ENCODE data around the gene BTNL2.
A peak's percentile ranks its signal among the peaks of the same experiment; 100 is the strongest.
"Not testable (repeated sequence)": the region's sequence is repeated elsewhere in the genome, so short reads cannot be mapped to it uniquely, and the experiment has no call there.

Gene BTNL2, protein sequence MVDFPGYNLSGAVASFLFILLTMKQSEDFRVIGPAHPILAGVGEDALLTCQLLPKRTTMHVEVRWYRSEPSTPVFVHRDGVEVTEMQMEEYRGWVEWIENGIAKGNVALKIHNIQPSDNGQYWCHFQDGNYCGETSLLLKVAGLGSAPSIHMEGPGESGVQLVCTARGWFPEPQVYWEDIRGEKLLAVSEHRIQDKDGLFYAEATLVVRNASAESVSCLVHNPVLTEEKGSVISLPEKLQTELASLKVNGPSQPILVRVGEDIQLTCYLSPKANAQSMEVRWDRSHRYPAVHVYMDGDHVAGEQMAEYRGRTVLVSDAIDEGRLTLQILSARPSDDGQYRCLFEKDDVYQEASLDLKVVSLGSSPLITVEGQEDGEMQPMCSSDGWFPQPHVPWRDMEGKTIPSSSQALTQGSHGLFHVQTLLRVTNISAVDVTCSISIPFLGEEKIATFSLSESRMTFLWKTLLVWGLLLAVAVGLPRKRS

DNA sequence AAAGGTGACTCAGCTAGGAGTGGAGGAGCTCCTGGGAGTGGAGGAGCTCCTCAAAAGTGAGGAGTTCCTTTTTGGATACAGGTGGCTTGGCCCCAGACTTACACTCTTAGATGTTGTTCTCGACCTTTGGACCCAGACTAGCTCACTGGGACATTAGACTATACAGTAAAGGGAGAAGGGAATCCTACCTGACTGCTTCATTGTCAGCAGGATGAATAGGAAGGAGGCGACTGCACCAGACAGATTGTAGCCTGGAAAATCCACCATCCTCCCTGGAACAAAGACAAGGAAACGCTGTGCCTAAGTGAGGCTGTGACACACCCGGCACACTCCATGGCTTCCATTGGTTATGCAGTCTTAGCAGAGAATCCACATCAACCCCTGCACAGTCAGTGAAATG lies at the start of gene BTNL2:
Gene BTNL2, minus strand, starts transcription at position 325 of the 400 bp plus-strand sequence. Its CDS starts 58 bp downstream, at position 267.
- no peak for DNase-seq

DNA sequence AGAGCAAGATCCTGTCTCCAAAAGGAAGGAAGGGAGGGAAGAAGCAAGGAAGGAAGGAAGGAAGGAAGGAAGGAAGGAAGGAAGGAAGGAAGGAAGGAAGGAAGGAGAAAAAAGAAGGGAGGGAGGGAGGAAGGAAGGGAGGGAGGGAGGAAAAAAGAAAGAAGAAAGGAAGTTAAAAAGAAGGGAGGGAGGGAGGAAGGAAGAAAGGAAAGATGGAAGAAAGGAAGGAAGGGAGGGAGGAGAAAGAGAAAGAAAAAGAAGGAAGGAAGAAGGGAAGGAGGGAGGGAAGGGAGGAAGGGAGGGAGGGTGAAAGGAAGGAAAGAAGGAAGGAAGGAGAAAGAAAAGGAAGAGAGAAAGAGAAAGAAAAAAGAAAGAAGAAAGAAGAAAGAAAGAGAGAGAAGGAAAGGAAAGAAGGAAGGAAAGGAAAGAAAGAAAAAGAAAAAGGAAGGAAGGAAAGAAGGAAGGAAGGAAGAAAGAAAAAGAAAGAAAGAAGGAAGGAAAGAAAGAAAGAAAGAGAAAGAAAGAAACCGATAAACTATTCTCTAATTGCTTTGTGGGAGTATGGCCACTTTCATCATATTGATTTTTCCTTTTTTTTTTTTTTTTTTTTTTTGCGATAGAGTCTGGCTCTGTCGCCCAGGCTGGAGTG lies 42.2 kb upstream of the BTNL2 start:
- no peak for DNase-seq

DNA sequence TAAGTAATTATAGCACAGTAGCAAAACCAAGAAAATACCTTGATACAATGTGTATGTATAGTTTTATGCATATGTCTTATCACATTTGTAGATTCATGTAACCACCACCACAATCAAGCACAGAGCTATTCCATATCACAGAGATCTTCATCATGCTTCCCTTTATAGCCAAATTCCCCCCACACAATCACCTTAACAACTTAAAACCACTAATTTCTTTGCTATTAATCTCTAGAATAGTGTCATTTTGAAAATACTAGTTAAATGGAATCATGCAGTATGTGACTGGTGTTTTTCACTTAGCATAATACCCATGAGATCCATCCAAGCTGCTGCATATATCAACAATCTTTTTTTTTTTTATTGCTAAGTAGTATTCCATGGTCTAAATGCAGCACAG lies 41.0 kb upstream of the BTNL2 start:
- DNase-seq = no peak

DNA sequence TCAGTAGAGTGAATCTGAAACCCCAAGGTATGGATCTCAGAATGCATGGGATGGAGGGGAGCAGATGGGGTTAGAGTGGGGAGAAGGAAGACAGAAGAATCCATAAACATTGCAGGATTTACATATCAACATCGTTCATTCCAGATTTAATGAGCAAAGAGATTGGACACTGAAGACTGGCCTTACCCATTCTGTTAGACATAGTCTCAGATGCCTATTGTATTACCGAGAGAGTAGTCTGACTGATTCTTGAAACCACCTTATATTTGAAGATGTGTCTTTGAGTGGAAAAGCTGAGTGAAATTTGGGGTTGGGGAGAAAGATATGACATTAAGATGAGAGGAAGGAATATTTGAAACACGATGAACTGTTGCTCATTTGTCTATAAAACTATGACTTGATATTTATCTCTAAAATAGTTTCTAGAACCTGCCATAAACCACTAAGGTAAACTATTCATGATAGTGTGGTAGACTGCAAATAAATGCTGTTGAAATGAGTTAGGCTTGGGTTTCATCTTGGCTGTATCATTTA lies 38.4 kb upstream of the BTNL2 start:
- DNase-seq = no peak

DNA sequence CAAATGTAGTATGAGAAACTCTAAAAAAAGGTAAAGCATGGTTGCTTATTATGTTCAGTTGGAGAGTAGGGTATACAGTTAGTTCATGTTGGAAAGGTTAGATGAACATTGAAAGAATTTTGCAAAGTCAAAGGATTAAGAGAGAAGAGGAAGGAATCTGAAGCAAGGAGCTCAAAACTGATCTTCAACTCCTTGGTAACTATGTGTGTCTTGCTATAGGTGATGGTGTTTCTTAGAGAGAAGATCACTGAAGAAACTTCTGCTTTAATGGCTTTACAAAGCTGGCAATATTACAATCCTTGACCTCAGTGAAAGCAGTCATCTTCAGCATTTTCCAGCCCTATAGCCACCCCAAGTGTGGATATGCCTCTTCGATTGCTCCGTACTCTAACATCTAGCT lies 37.5 kb upstream of the BTNL2 start:
- DNase-seq = no peak

DNA sequence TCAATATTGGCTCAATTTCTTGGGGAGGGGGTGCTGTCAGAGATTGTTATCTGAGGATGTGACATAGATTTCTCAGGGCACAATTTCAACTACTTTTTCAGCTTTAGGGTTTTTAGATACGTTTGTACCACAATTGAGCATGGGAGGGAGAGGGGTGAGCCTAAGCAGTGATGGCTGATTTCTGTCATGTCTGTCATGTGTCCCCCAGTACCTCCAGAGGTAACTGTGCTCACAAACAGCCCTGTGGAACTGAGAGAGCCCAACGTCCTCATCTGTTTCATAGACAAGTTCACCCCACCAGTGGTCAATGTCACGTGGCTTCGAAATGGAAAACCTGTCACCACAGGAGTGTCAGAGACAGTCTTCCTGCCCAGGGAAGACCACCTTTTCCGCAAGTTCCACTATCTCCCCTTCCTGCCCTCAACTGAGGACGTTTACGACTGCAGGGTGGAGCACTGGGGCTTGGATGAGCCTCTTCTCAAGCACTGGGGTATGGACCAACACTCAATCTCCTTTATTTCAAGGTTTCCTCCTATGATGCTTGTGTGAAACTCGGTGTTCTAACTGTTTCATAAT lies 36.1 kb upstream of the BTNL2 start:
- no peak for DNase-seq

DNA sequence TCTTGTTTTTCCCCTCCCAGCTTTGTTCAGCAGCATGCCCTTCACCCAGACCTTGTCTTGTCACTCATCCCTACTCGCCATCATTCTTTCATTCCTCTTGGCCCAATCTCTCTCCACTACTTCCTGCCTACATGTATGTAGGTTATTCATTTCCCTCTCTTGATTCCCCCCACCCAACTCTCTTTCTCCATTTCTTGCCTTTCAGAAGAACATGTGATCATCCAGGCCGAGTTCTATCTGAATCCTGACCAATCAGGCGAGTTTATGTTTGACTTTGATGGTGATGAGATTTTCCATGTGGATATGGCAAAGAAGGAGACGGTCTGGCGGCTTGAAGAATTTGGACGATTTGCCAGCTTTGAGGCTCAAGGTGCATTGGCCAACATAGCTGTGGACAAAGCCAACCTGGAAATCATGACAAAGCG lies 35.3 kb upstream of the BTNL2 start:
- DNase-seq = no peak

DNA sequence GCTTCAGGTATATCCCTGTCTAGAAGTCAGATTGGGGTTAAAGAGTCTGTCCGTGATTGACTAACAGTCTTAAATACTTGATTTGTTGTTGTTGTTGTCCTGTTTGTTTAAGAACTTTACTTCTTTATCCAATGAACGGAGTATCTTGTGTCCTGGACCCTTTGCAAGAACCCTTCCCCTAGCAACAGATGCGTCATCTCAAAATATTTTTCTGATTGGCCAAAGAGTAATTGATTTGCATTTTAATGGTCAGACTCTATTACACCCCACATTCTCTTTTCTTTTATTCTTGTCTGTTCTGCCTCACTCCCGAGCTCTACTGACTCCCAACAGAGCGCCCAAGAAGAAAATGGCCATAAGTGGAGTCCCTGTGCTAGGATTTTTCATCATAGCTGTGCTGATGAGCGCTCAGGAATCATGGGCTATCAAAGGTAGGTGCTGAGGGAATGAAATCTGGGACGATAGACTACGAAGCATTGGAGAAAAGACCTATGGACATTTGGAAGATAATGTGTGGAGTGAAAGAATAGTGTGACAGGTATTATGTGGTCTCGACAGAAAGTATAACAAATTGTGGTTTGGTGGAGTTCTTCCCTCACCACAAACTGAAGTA lies 32.7 kb upstream of the BTNL2 start, which contains the start of gene HLA-DRA:
Gene HLA-DRA, plus strand, starts transcription at position 286 of the 613 bp plus-strand sequence. Its CDS starts 64 bp downstream, at position 350.
- no peak for DNase-seq

DNA sequence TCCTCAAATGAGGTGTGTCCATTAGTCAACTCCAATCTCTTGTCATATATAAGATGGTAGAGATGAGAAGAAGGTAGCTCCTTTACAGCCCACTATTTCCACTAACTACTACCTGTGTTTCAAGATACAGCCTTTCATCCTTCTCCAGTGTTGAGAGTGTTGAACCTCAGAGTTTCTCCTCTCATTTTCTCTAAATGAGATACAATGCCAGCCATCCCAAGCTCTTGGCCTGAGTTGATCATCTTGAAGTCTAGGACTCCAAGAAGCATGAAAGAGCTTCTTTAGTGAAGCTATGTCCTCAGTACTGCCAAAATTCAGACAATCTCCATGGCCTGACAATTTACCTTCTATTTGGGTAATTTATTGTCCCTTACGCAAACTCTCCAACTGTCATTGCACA lies 32.2 kb upstream of the BTNL2 start:
- no peak for DNase-seq

DNA sequence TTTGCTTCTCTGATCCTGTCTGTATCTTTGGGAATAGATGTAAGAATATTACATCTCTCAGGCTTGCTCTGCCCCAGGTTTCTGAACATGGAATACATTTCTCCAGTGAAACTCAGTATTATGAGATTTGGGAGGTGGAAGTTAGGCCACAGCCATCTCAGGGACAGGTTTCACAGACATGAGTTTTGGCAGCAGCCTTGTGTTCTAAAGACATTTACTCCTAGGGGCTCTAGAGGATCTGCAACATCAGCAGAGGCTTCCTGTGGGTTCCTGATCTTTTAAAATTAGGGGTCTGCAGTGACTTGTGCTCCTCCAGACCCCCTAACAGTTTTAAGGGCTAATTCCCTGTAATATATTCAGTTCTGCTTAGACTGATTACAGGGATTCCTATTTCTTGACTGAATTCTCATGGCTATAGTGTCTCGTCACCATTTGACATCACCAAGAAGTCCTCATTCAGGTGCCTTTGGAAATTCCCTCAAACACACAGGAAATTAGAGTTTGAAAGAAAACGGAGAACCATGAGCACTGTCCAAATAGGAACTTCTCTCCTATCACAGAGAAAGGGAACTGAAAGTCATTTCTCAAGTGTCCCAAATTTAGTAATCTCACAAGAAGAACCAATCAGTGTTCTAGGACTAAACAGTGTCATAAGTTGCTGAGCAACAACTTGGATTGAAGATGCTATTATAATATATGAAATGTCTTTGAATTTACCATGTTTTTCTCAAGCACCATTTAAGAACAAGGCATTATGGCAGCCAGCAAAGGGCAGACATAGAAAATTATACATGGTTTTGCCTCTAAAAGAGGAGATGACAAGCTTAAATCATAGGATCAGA lies 30.2 kb upstream of the BTNL2 start:
- no peak for DNase-seq

DNA sequence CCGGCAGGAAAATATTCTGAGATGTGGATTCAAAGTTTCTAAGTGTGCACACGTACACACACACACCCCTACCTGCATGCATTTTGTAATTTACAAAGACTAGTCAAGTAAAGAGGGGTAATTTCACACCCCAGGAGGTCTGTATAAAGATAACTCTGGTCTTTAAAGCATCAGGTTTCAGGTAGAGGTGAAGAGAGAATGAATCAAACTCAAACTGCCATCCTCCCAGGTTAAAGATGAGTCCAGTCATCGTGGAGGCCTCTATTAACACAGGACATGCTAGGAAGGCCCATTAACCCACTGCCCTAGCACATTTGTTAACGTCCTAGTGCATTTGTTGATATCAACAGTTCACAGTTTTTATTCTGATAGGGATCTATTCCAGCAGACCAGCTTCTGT lies 29.2 kb upstream of the BTNL2 start:
- no peak for DNase-seq

DNA sequence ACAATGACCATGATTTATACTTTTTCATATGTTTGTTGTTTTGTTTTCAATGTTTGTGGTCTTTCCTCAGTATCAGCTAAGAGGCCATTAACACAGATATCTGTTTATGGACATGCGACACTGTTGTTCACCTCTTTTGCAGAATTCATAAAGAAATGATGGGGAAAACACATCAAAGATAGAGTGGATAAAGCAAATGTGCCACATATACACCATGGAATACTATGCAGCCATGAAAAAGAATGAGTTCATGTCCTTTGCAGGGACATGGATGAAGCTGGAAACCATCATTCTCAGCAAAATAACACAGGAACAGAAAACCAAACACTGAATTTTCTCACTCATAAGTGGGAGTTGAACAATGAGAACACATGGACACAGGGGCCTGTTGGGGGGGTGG lies 27.0 kb upstream of the BTNL2 start:
- not testable (repeated sequence) for DNase-seq

DNA sequence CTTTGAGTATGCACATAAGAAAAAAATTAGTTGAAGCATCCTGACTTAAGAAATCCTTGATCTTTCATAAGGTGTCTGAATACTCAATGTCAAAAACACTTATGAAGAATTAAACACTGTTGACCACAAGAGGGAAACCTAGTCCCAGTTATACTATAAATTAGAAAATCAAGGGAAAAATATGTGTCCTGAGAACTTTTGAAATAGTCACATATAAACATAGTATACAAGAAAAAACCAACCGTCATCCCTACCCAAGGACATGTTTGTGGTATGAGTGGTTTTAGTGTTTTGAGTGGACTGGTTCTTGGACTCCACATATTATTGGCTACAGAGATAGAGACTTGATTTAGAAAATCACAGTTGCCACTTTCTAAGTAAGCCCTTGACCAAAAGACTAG lies 25.1 kb upstream of the BTNL2 start:
- DNase-seq = no peak

DNA sequence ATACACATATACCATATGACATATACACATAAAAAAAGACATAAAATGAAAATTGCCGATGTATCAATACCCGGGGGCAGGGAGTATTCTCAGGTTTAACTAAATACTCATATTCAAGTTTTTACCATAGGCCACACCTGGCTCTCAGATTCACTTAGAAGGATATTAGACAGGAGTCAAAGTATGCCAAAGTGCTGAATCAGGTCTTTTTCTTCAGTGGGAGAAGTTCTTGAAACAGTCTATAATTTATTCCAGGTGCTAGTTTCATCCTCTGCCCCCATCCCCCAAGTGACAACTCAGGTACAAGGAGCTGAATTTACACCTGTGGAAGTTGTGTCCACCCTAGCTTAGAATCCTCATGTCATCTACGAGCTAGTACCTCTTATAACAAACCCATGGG lies 24.2 kb upstream of the BTNL2 start:
- no peak for DNase-seq

DNA sequence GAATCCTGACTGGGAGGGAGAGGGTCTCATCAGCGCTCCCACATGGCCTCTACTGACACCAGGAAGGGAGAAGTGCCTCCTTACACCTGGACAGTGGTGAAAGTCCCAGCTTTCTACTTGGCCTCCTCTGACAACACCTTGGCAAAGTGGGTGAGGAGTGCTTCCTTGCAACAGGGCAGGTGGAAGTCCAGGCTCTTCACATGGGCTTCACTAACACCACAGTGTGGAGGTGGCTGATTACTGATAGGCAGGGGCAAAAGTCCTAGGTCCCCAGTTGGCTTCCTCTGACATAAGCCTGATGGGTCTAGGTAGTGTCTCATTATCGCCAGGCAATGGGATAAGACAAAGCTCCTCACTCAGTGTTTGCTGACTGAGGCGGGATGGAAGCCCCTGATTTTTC lies 23.2 kb upstream of the BTNL2 start:
- no peak for DNase-seq

DNA sequence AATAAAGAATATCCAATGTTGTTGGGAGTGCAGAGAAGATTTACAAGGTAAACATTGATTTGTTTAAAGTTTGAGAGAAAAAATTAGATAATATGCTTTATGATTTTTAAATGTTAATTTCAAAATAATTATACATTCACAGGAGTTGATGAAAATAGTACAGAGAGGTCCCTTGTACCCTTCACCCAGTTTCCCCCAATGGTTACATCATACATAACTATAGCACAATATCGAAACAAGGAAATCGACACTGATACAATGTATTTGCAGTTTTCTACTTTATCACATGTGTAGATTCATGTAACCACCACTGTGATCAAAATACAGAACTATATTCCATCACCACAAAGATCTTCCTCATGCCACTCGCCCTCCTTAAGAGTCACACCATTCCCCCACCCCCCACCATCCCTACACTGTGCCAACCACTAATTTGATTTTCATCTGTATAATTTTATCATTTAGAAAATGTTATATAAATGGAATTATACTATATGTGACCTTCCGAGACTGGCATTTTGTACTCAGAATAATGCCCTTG lies 21.0 kb upstream of the BTNL2 start:
- no peak for DNase-seq

DNA sequence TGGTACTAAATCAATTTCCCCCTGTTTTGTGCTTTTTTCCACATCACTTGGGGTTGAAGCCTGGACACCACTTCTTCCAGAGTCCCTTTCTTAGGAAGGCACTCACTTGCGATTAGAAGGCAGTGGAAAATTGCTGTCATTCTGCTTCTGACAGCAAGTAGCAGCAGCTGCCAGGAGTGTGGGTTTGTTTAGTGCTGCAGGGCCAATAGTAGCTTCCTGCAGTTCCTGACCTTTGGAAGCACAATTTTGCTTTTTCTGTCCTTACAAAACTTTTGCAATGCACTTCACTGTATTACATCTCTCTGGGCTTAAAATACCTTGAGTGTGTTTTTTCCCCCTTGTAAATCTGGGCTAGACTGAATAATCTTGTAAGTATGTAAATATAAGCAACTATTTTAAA lies 20.2 kb upstream of the BTNL2 start:
- no peak for DNase-seq

DNA sequence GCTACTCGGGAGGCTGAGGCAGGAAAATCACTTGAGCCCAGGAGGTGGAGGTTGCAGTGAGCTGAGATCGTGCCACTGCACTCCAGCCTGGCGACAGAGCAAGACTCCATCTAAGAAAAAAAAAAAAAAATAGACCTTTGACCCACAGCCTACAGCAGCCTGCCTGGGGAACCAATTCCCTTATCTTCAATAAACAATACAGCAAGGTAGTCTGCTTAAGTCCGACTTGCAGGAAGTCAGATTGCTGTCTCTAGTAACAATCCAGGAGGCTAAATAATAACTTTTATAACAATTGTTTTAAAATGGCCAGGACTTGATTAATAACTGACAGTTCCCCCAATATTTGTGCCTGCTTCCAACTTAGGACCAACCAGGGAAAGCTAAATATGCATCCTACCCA lies 19.4 kb upstream of the BTNL2 start:
- DNase-seq = no peak

DNA sequence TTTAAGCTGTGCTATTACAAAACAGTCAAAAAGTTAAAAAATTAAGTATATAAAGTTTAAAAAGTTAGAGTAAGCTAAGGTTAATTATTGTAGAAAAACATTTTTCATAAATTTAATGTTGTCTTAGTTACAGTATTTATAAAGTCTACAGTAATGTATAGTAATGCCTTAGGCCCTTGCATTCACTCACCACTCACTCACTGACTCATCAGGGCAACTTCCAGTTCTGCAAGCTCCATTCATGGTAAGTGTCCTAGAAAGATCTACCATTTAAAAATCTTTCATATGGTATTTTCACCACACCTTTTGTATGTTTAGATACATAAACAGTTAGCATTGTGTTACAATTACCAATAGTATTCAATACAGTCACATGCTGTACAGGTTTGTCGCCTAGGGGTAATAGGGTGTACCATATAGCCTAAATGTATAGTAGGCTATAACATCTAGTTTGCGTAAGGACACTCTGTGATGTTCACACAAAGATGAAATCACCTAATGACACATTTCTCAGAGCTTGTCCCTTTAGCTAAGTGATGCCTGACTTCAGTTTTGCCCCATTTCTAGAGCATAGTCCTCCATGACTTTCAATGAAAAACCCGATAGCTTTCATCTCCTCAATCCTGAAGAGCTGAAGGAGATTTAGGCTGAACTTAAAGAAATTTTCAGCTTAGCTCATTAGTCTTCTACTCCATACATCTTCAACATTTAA lies 17.8 kb upstream of the BTNL2 start:
- DNase-seq = no peak

DNA sequence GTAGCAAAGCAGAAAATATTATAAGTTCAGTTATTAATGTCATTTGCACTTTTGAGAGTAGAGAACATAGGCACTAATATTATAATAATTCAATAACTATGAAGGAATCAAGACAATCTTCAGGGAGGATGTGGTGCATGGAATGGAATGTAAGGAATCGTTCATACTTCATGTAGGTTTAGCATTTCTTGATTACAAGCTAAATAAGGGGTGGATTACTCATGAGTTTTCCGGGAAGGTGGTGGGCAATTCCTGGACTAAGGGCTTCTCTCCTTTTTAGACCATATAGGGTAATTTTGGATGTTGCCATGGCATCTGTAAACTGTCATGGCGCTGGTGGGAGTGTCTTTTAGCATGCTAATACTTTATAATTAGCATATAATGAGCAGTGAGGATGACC lies 9.1 kb upstream of the BTNL2 start:
- no peak for DNase-seq

DNA sequence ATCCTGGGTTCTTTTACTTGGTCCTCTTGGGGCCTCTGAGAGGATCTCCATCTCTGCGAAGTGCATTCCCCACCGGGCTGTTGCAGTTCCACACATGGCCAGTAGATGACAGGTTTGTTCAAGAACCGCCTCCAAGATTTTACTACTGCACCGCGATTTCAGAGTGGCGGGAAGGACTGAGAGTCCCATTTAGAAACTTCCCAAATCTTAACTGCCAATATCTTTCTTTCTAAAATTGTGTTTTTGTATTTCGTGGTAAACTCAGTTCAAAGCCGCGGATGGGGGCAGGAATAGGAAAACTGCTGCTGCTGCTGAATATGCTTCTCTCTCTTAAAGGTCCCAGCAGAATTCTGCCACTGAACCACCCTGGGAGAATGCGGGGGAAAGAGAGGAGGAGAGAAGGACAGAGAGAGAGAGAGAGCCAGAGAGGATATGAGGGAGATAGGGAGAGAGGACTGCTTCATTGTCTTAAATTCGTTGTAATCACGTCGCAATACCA lies 8.6 kb upstream of the BTNL2 start:
- peak; percentile 70 to 73 for DNase-seq
